Uterus (tissue), 4 donors: ENCODE results near the gene TFF2. TPM values are rescaled to one million over a fixed set of nuclear protein-coding genes. Genes with fewer than 3 reads are reported as not detected.

ENCODE experiments used
- DNase-seq, 2 donors: peaks; one replicate each; pipeline ENCODE4 v3.0.0-alpha.2; 2019 to 2020
- H3K27ac ChIP-seq, 2 donors: fragments of 200-600 bp; sonication (generic); 1 replicate in 1 of 2; 2 replicates in 1 of 2; pipeline ENCODE4 v1.5.1; 2016 to 2018
- H3K27me3 ChIP-seq, 2 donors: fragments of 200-600 bp; sonication (generic); one replicate each; pipeline ENCODE4 v1.5.1; 2018 to 2019; ENCODE audit warnings: control low read depth in 1 of 2
- H3K36me3 ChIP-seq, 2 donors: fragments of 200-600 bp; sonication (generic); one replicate each; pipeline ENCODE4 v1.5.1; 2019; ENCODE audit warnings: control low read depth in 1 of 2
- H3K4me1 ChIP-seq, 2 donors: fragments of 200-600 bp; sonication (generic); one replicate each; pipeline ENCODE4 v1.5.1; 2018 to 2019; ENCODE audit warnings: control low read depth in 1 of 2
- H3K4me3 ChIP-seq, 2 donors: fragments of 200-600 bp; sonication (generic); 1 replicate in 1 of 2; 2 replicates in 1 of 2; pipeline ENCODE4 v1.5.1; 2018 to 2019; ENCODE audit warnings: mild to moderate bottlenecking in 1 of 2
- H3K9me3 ChIP-seq, 2 donors: fragments of 200-600 bp; sonication (generic); one replicate each; pipeline ENCODE4 v1.5.1; 2019; ENCODE audit warnings: control low read depth in 1 of 2
- CTCF ChIP-seq, 4 experiments: fragments of 200-600 bp in 2 of 4; fragments of 450-650 bp in 2 of 4; sonication (generic) in 2 of 4; IDR thresholded peaks; one replicate each; pipeline ENCODE4 v1.5.1; 2016 to 2019; ENCODE audit warnings: antibody characterized with exemption in 4 of 4, mild to moderate bottlenecking in 2 of 4, moderate library complexity in 1 of 4
- POLR2A ChIP-seq, 2 donors: fragments of 450-650 bp; IDR thresholded peaks; one replicate each; pipeline ENCODE4 v1.6.1; 2016; ENCODE audit warnings: antibody characterized with exemption in 2 of 2, mild to moderate bottlenecking in 1 of 2, moderate library complexity in 1 of 2
- intact Hi-C: fragments of 100-400 bp; cut with DNase I; formaldehyde crosslinking; loops from one replicate; pipeline ENCODE4 v1.15.1; 2023; ENCODE audit warnings: low total_unique reads
- total RNA-seq, 4 donors: library from RNA; depleted of rRNA in 3 of 4; stranded (reverse); fragments of >200 nt in 3 of 4; gene quantifications; one replicate each; pipeline versions ENCODE4 v1.1.0 to v1.2.4, GENCODE V29; 2014 to 2023
- donor health status: DM: yes; HTN: yes; CAD: no.

Gene TFF2
- total RNA-seq, 4 donors from 2014 or later, result not detected

- Histone ChIP-seq H3K27ac (no peak overlapping the region), H3K9me3 (no peaks in the 10 kb centered on the region), H3K4me1 (no peaks in the 10 kb centered on the region), H3K36me3 (no peaks in the 10 kb centered on the region), H3K27me3 (no peaks in the 10 kb centered on the region), H3K4me3 (no peak overlapping the region)
- TF ChIP-seq CTCF (IDR thresholded peaks at IDR 0.05) (no peak), POLR2A (IDR thresholded peaks at IDR 0.05) (no peak)
- no peak for DNase-seq
- intact Hi-C loops, result no loop called here
Observed at GRCh38 chr21:42388740-42389448, 38.1 kb upstream of the TFF2 start.

DNA sequence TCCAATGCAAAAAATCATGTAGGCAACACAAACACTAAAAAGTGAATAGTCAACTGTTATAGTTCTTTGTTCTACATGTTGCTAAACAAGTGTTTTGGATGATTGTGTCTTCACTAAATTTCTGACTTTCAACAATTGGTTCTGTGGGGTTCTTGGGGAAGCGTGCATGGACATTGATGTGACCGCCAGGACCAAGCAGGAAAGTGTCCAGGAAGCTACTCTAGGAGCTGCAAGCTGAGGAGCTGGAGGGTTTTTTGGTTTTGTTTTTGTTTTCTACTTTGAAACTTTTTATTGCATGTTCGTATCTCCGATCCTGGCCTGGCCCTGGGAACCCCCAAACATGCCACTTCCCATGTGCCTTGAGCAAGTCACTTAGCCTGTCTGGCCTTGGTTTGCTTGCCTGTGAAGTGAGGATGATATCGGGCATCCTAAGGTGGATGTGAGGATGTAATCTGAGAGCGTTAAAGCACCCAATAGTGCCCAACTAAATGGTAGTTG lies 37.1 kb upstream of the TFF2 start:
- DNase-seq, result no peak
- Histone ChIP-seq H3K4me1 (no peaks in the 10 kb centered on the region), H3K4me3 (no peak overlapping the region), H3K27ac (no peak overlapping the region), H3K9me3 (no peaks in the 10 kb centered on the region), H3K27me3 (no peaks in the 10 kb centered on the region), H3K36me3 (no peaks in the 10 kb centered on the region)
- TF ChIP-seq CTCF (IDR thresholded peaks at IDR 0.05), result no peak
- TF ChIP-seq POLR2A (IDR thresholded peaks at IDR 0.05), result no peak
- intact Hi-C loops, result no loop called here

- TF ChIP-seq CTCF (IDR thresholded peaks at IDR 0.05) (no peak), POLR2A (IDR thresholded peaks at IDR 0.05) (no peak)
- Histone ChIP-seq H3K4me3 (no peak overlapping the region), H3K27me3 (no peaks in the 10 kb centered on the region), H3K9me3 (peaks cover 0 to 2% of the 10 kb centered on the region in 2 donors), H3K4me1 (no peaks in the 10 kb centered on the region), H3K27ac (no peak overlapping the region), H3K36me3 (no peaks in the 10 kb centered on the region)
- no peak for DNase-seq
- intact Hi-C loops, result no loop called here
Observed at GRCh38 chr21:42387164-42387563, 36.4 kb upstream of the TFF2 start.

DNA sequence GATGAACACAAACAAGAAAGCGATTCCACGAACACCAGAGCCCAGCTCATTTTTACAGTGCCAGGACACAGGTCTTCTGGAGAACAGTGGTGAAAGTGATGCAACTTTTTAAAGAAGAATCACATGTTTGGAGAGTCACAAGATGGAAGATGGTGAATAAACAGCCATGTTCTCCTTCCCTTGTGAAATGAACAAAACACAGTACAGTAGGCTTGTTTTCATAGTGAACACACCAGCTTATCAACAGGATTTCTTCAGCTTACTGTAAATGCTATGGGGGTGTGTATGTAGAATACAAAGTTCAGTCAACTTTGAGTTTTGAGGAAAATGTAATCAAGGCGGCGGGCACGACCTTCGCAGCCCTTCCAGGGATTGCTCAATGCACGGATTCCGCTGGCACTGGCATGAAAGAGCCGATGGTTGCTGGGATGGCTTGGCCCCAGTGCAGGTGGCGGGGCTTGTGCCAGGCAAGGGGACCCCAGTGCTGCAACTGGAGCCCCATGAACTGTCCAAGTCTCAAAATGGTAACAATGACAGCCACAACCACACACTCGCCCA lies 35.3 kb upstream of the TFF2 start:
- Histone ChIP-seq H3K4me3 (no peak overlapping the region), H3K27ac (no peak overlapping the region), H3K36me3 (no peaks in the 10 kb centered on the region), H3K4me1 (no peaks in the 10 kb centered on the region), H3K27me3 (no peaks in the 10 kb centered on the region), H3K9me3 (peaks cover 0 to 3% of the 10 kb centered on the region in 2 donors)
- no peak for DNase-seq
- intact Hi-C loops, result no loop called here
- no peak for TF ChIP-seq CTCF (IDR thresholded peaks at IDR 0.05)
- no peak for TF ChIP-seq POLR2A (IDR thresholded peaks at IDR 0.05)

DNA sequence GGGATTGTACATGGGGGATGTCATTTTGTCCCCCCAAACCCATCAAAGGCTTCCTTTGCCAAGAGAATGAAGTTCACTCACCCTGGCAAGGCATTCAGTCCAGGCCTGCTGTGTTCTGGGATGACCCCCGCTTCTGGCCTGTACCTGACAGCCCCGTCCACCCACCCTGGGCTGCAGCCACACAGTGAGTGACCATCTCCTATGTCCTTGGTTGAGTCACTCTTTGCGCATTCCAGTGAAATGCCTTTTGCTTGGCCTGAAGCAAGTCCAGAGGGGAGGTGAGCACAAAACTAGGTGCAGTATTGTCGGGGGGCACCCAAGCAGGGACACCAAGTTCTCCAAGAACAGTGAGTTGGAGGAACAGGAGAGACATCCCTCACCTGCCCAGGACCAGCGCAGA lies 34.8 kb upstream of the TFF2 start:
- intact Hi-C loops, result no loop called here
- H3K4me1 ChIP-seq, result no peaks in the 10 kb centered on the region
- no peaks in the 10 kb centered on the region for H3K27me3 ChIP-seq
- no peak overlapping the region for H3K4me3 ChIP-seq
- H3K36me3 ChIP-seq, result no peaks in the 10 kb centered on the region
- peaks cover 0 to 3% of the 10 kb centered on the region in 2 donors for H3K9me3 ChIP-seq
- no peak overlapping the region for H3K27ac ChIP-seq
- no peak for TF ChIP-seq POLR2A (IDR thresholded peaks at IDR 0.05)
- no peak for TF ChIP-seq CTCF (IDR thresholded peaks at IDR 0.05)
- no peak for DNase-seq
